BLaER1 treated with 17β-estradiol and CSF1 and Interleukin-3, amounts not matched to agents 10 nM and 100 nM (cell line): Measurements from ENCODE around the gene SIGMAR1.

ENCODE experiments used
- H3K27ac ChIP-seq, 11 experiments: shearing (Covaris generic); formaldehyde crosslinking; 2 replicates each; pipeline ENCODE4 v1.8.1; 2022
- H3K27me3 ChIP-seq, 11 experiments: shearing (Covaris generic); formaldehyde crosslinking; 2 replicates each; pipeline ENCODE4 v1.8.1; 2022
- H3K36me3 ChIP-seq, 11 experiments: shearing (Covaris generic); formaldehyde crosslinking; 2 replicates each; pipeline ENCODE4 v1.8.1; 2022
- H3K4me1 ChIP-seq, 10 experiments: shearing (Covaris generic); formaldehyde crosslinking; 2 replicates each; pipeline ENCODE4 v1.8.1; 2022
- H3K4me2 ChIP-seq, 11 experiments: shearing (Covaris generic); formaldehyde crosslinking; 2 replicates each; pipeline ENCODE4 v1.8.1; 2022
- H3K4me3 ChIP-seq, 10 experiments: shearing (Covaris generic); formaldehyde crosslinking; 2 replicates each; pipeline ENCODE4 v1.8.1; 2022
- H3K9ac ChIP-seq, 11 experiments: shearing (Covaris generic); formaldehyde crosslinking; 2 replicates each; pipeline ENCODE4 v1.8.1; 2022
- H3K9me3 ChIP-seq, 11 experiments: shearing (Covaris generic); formaldehyde crosslinking; replicated peaks in 1 of 11; 2 replicates each; pipeline ENCODE4 v1.8.1; 2022
- H4K20me1 ChIP-seq, 11 experiments: shearing (Covaris generic); formaldehyde crosslinking; 2 replicates each; pipeline ENCODE4 v1.8.1; 2022
- Cebpa-rat ChIP-seq, 11 experiments: shearing (Covaris generic); IDR thresholded peaks; 2 replicates each; pipeline ENCODE4 v1.8.1; 2022

The SIGMAR1 gene

GRCh38 chr9:34637356-34638137 lies at the start of gene SIGMAR1:
TSS of gene SIGMAR1 (minus strand) at chr9:34637787. CDS start at chr9:34637697, 90 bp downstream.
- peak within 1 kb of the TSS; percentile 79 to 92 (median 85) for H3K9ac ChIP-seq
- peaks cover 0 to 46% (median 32%) of the 10 kb centered on the region in 11 experiments; a peak in 16 of 22 replicates for H4K20me1 ChIP-seq
- H3K4me2 ChIP-seq: peak within 1 kb of the TSS; percentile 87 to 99 (median 97)
- H3K27ac ChIP-seq: peak within 1 kb of the TSS; percentile 76 to 88 (median 82)
- H3K36me3 ChIP-seq: peaks cover 0 to 23% (median 12%) of the 10 kb centered on the region in 11 experiments; a peak in 14 of 22 replicates
- peak within 1 kb of the TSS; percentile 64 to 82 (median 74) for H3K4me3 ChIP-seq
- no peak for TF ChIP-seq Cebpa-rat (IDR thresholded peaks at IDR 0.05)
- no peaks in the 10 kb centered on the region for H3K9me3 ChIP-seq
- peaks cover 38 to 53% (median 47%) of the 10 kb centered on the region in 10 experiments for H3K4me1 ChIP-seq
- H3K27me3 ChIP-seq: no peaks in the 10 kb centered on the region

GRCh38 chr9:34686732-34687131 lies 49.1 kb upstream of the SIGMAR1 start:
- H3K27ac ChIP-seq: no peak overlapping the region
- peaks cover 9 to 38% (median 28%) of the 10 kb centered on the region in 10 experiments; a peak in 19 of 20 replicates for H3K4me1 ChIP-seq
- H3K27me3 ChIP-seq: no peaks in the 10 kb centered on the region
- H3K9ac ChIP-seq: no peak overlapping the region
- TF ChIP-seq Cebpa-rat (IDR thresholded peaks at IDR 0.05): no peak
- no peaks in the 10 kb centered on the region for H3K9me3 ChIP-seq
- peak overlapping the region in 5 of 11 experiments; percentile 46 to 63 (median 57); a peak in 12 of 22 replicates for H3K4me2 ChIP-seq
- H4K20me1 ChIP-seq: peaks cover 0 to 17% (median 0%) of the 10 kb centered on the region in 11 experiments; a peak in 1 of 22 replicates
- H3K36me3 ChIP-seq: no peaks in the 10 kb centered on the region
- no peak overlapping the region for H3K4me3 ChIP-seq

- TF ChIP-seq Cebpa-rat (IDR thresholded peaks at IDR 0.05): no peak
- Histone ChIP-seq H3K4me1 (peaks cover 5 to 34% (median 23%) of the 10 kb centered on the region in 10 experiments; a peak in 19 of 20 replicates), H3K27me3 (no peaks in the 10 kb centered on the region), H3K27ac (no peak overlapping the region), H3K36me3 (no peaks in the 10 kb centered on the region), H3K9me3 (no peaks in the 10 kb centered on the region), H3K4me3 (no peak overlapping the region), H4K20me1 (peaks cover 0 to 14% (median 0%) of the 10 kb centered on the region in 11 experiments; a peak in 1 of 22 replicates), H3K4me2 (peak overlapping the region in 5 of 11 experiments; percentile 46 to 63 (median 57); a peak in 6 of 22 replicates), H3K9ac (no peak overlapping the region)
Measured at GRCh38 chr9:34686231-34686630, 48.6 kb upstream of the SIGMAR1 start.

- no peak for TF ChIP-seq Cebpa-rat (IDR thresholded peaks at IDR 0.05)
- Histone ChIP-seq H4K20me1 (peaks cover 0 to 8% (median 0%) of the 10 kb centered on the region in 11 experiments; a peak in 1 of 22 replicates), H3K9ac (no peak overlapping the region), H3K4me2 (no peak overlapping the region), H3K9me3 (no peaks in the 10 kb centered on the region), H3K4me1 (peaks cover 0 to 28% (median 17%) of the 10 kb centered on the region in 10 experiments; a peak in 15 of 20 replicates), H3K27me3 (no peaks in the 10 kb centered on the region), H3K27ac (no peak overlapping the region), H3K4me3 (no peak overlapping the region), H3K36me3 (no peaks in the 10 kb centered on the region)
Measured at GRCh38 chr9:34685591-34685990, 48.0 kb upstream of the SIGMAR1 start.

GRCh38 chr9:34684816-34685215 lies 47.2 kb upstream of the SIGMAR1 start:
- H3K27ac ChIP-seq: no peak overlapping the region
- H3K9ac ChIP-seq: no peak overlapping the region
- H3K27me3 ChIP-seq: no peaks in the 10 kb centered on the region
- H4K20me1 ChIP-seq: peaks cover 0 to 6% (median 0%) of the 10 kb centered on the region in 11 experiments; a peak in 1 of 22 replicates
- no peak overlapping the region for H3K4me3 ChIP-seq
- H3K36me3 ChIP-seq: no peaks in the 10 kb centered on the region
- H3K4me2 ChIP-seq: no peak overlapping the region
- TF ChIP-seq Cebpa-rat (IDR thresholded peaks at IDR 0.05): no peak
- no peaks in the 10 kb centered on the region for H3K9me3 ChIP-seq
- peaks cover 0 to 26% (median 14%) of the 10 kb centered on the region in 10 experiments; a peak in 14 of 20 replicates for H3K4me1 ChIP-seq

- Histone ChIP-seq H3K4me2 (no peak overlapping the region), H3K4me3 (no peak overlapping the region), H4K20me1 (peaks cover 0 to 6% (median 0%) of the 10 kb centered on the region in 11 experiments; a peak in 1 of 22 replicates), H3K4me1 (peaks cover 0 to 26% (median 14%) of the 10 kb centered on the region in 10 experiments; a peak in 14 of 20 replicates), H3K9ac (no peak overlapping the region), H3K27me3 (no peaks in the 10 kb centered on the region), H3K36me3 (no peaks in the 10 kb centered on the region), H3K27ac (no peak overlapping the region), H3K9me3 (no peaks in the 10 kb centered on the region)
- no peak for TF ChIP-seq Cebpa-rat (IDR thresholded peaks at IDR 0.05)
Measured at GRCh38 chr9:34684145-34684544, 46.6 kb upstream of the SIGMAR1 start.

GRCh38 chr9:34675869-34676268 lies 38.3 kb upstream of the SIGMAR1 start:
- Histone ChIP-seq H3K27ac (no peak overlapping the region), H3K9ac (no peak overlapping the region), H3K4me1 (no peaks in the 10 kb centered on the region), H3K36me3 (no peaks in the 10 kb centered on the region), H3K4me3 (no peak overlapping the region), H3K9me3 (peaks cover 0 to 5% (median 0%) of the 10 kb centered on the region in 11 experiments; a peak in 1 of 22 replicates), H3K27me3 (no peaks in the 10 kb centered on the region), H4K20me1 (no peaks in the 10 kb centered on the region), H3K4me2 (no peak overlapping the region)
- TF ChIP-seq Cebpa-rat (IDR thresholded peaks at IDR 0.05): no peak

GRCh38 chr9:34675048-34675714 lies 37.6 kb upstream of the SIGMAR1 start:
- Histone ChIP-seq H3K27ac (no peak overlapping the region), H3K27me3 (no peaks in the 10 kb centered on the region), H3K9me3 (peaks cover 0 to 12% (median 5%) of the 10 kb centered on the region in 11 experiments; a peak in 14 of 22 replicates), H3K4me1 (no peaks in the 10 kb centered on the region), H3K36me3 (no peaks in the 10 kb centered on the region), H3K9ac (no peak overlapping the region), H3K4me3 (no peak overlapping the region), H4K20me1 (no peaks in the 10 kb centered on the region), H3K4me2 (no peak overlapping the region)
- no peak for TF ChIP-seq Cebpa-rat (IDR thresholded peaks at IDR 0.05)

GRCh38 chr9:34674440-34674839 lies 36.9 kb upstream of the SIGMAR1 start:
- peaks cover 7 to 20% (median 12%) of the 10 kb centered on the region in 11 experiments; a peak in 18 of 22 replicates for H3K9me3 ChIP-seq
- no peaks in the 10 kb centered on the region for H3K27me3 ChIP-seq
- H4K20me1 ChIP-seq: no peaks in the 10 kb centered on the region
- no peaks in the 10 kb centered on the region for H3K36me3 ChIP-seq
- H3K4me2 ChIP-seq: no peak overlapping the region
- H3K4me3 ChIP-seq: no peak overlapping the region
- H3K27ac ChIP-seq: no peak overlapping the region
- TF ChIP-seq Cebpa-rat (IDR thresholded peaks at IDR 0.05): no peak
- no peak overlapping the region for H3K9ac ChIP-seq
- no peaks in the 10 kb centered on the region for H3K4me1 ChIP-seq
